Bronchial smooth muscle cell (primary cell): ENCODE measurements around the gene PSG7. TPM values are rescaled to one million over a fixed set of nuclear protein-coding genes. Genes with fewer than 3 reads are reported as not detected.

Experiments
- total RNA-seq: library from RNA; depleted of rRNA; stranded (reverse); fragments of >200 nt; gene quantifications from 2 replicates; pipeline ENCODE4 v1.2.1, GENCODE V29; 2014

PSG7 gene
- not detected in 2 replicates for total RNA-seq

GRCh38 chr19:42937107-42937506, at the start of gene PSG7:
TSS of gene PSG7 (minus strand) at chr19:42937207. CDS start at chr19:42937076, 131 bp downstream.

DNA sequence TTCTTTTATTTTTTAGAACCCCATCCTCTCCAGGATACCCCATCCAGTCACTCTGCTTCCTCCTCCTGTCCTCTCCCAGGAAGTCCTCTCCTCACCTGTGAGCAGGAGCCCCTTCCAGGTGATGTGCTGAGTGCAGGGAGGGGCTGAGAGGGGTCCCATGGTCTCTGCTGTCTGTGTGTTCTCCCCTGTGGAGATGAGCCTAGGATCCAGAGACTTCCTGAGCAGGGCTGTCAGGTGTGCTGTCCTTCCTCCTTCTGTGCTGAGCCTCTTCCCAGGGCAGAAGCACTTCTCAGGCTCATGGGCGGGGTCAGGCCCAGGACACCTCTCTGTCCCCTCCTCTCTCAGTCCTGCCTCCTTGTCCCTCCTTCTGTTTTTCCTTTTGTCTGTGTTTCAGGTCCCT, 19.4 kb downstream of the PSG7 start, which contains the start of gene PSG6:
Gene PSG6 (minus strand): TSS at position 261 of the 400 bp plus-strand sequence. CDS start 102 bp downstream, at position 159.

GRCh38 chr19:42879613-42880012, 57.4 kb downstream of the PSG7 start, which contains the start of gene PSG1:
TSS of gene PSG1 (minus strand) at chr19:42879713. CDS start at chr19:42879581, 132 bp downstream.

Other genes starting within 250 kb of the PSG7 start
- gene PSG3, start 196.7 kb downstream of the PSG7 start, total RNA-seq: not detected in 2 replicates
- gene PSG8, start 171.5 kb downstream of the PSG7 start, total RNA-seq: not detected in 2 replicates
- under 0.01 and 0.17 TPM in 2 replicates for gene PSG1, start 57.5 kb downstream of the PSG7 start, total RNA-seq
- gene PSG6, start 19.3 kb downstream of the PSG7 start, total RNA-seq: not detected in 2 replicates
- gene PSG11, start 89.3 kb upstream of the PSG7 start, total RNA-seq: not detected in 2 replicates
- gene PSG2, start 145.5 kb upstream of the PSG7 start, total RNA-seq: not detected in 2 replicates
- gene PSG5, start 249.3 kb upstream of the PSG7 start, total RNA-seq: 3.8 TPM in 1 of 2 replicates, not detected in the other